ENCODE results near the gene RABGAP1L. TPM values are rescaled to one million over a fixed set of nuclear protein-coding genes. Genes with fewer than 3 reads are reported as not detected.
"Not testable (repeated sequence)": the region's sequence is repeated elsewhere in the genome, so short reads cannot be mapped to it uniquely, and the experiment has no call there.

RABGAP1L gene
- total RNA-seq, 2 experiments from 2014 or later = 98.1 to 158 TPM

DNA sequence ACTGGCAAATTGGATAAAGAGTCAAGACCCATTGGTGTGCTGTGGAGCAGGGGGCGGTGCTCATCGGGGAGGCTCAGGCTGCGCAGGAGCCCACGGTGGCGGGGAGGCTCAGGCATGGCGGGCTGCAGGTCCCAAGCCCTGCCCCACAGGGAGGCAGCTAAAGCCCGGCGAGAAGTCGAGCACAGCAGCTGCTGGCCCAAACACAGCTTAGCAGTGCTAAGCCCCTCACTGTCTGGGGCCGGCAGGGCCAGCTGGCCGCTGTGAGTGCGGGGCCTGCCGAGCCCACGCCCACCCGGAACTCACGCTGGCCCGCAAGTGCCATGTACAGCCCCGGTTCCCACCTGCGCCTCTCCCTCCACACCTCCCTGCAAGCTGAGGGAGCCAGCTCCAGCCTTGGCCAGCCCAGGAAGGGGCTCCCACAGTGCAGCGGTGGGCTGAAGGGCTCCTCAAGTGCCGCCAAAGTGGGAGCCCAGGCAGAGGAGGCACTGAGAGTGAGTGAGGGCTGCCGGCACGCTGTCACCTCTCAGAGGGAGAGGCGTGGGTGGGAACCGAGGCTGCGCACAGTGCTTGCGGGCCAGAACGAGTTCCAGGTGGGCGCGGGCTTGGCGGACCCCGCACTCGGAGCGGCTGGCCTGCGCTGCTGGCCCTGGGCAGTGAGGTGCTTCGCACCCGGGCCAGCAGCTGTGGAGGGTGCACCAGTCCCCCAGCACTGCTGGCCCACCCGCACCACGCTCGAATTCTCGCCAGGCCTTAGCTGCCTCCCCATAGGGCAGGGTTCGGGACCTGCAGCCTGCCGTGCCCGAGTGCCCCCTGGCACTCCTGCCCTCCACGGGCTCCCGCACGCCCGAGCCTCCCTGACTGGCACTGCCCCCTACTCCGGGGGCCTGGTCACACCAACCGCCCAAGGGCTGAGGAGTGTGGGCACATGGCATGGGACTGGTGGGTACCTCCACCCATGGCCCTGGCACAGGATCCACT, 551.8 kb downstream of the RABGAP1L start:
- ChIA-PET CTCF (ENCODE audit: unreplicated experiment) (no interaction called here), POLR2A (no interaction called here)
- no peak for TF ChIP-seq EZH2phosphoT487 (IDR thresholded peaks at IDR 0.05; ENCODE audit: borderline replicate concordance, low read depth, low read length)
- TF ChIP-seq, protein P1, sequence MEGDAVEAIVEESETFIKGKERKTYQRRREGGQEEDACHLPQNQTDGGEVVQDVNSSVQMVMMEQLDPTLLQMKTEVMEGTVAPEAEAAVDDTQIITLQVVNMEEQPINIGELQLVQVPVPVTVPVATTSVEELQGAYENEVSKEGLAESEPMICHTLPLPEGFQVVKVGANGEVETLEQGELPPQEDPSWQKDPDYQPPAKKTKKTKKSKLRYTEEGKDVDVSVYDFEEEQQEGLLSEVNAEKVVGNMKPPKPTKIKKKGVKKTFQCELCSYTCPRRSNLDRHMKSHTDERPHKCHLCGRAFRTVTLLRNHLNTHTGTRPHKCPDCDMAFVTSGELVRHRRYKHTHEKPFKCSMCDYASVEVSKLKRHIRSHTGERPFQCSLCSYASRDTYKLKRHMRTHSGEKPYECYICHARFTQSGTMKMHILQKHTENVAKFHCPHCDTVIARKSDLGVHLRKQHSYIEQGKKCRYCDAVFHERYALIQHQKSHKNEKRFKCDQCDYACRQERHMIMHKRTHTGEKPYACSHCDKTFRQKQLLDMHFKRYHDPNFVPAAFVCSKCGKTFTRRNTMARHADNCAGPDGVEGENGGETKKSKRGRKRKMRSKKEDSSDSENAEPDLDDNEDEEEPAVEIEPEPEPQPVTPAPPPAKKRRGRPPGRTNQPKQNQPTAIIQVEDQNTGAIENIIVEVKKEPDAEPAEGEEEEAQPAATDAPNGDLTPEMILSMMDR (conservative IDR thresholded peaks at IDR 0.05; ENCODE audit: low read length) = no peak
- no peaks in the 10 kb centered on the region for H3K4me1 ChIP-seq (ENCODE audit: insufficient read depth, low read length, poor library complexity, severe bottlenecking)
- H3K79me2 ChIP-seq (ENCODE audit: insufficient read depth, low read depth, low read length) = no peaks in the 10 kb centered on the region
- intact Hi-C loops (cut with micrococcal nuclease; ENCODE audit: unreplicated experiment) = no loop called here
- H3K36me3 ChIP-seq (ENCODE audit: insufficient read depth, low read length) = peaks cover 7% of the 10 kb centered on the region; the same call in 1 of the 2 replicates
- no peak overlapping the region for H3K4me3 ChIP-seq (ENCODE audit: low read depth, low read length, poor library complexity, severe bottlenecking)
- H3K4me2 ChIP-seq (ENCODE audit: low read length) = no peak overlapping the region
- H3K9me3 ChIP-seq (ENCODE audit: low read length) = no peaks in the 10 kb centered on the region
- DNase-seq (ENCODE audit: low spot score) = no peak
- H3K27ac ChIP-seq (ENCODE audit: low read depth, low read length, poor library complexity, severe bottlenecking) = no peak overlapping the region
- H3K9me2 ChIP-seq (ENCODE audit: insufficient read depth, low read length) = no peaks in the 10 kb centered on the region
- no peaks in the 10 kb centered on the region for H4K20me1 ChIP-seq (ENCODE audit: insufficient read depth, low read length)
- no peak overlapping the region for H2AFZ ChIP-seq (ENCODE audit: low read length)
- BruUV-seq (replicated peaks) = no TSS peak

DNA sequence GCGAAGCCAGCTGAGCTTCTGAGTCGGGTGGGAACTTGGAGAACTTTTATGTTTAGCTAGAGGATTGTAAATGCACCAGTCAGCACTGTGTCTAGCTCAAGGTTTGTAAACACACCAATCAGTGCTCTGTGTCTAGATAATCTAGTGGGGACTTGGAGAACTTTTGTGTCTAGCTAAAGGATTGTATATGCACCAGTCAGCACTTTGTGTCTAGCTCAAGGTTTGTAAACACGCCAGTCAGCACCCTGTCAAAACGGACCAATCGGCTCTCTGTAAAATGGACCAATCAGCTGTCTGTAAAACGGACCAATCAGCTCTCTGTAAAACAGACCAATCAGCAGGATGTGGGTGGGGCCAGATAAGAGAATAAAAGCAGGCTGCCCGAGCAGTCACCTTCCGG, 552.5 kb downstream of the RABGAP1L start:
- not testable (repeated sequence) for BruUV-seq (replicated peaks)

DNA sequence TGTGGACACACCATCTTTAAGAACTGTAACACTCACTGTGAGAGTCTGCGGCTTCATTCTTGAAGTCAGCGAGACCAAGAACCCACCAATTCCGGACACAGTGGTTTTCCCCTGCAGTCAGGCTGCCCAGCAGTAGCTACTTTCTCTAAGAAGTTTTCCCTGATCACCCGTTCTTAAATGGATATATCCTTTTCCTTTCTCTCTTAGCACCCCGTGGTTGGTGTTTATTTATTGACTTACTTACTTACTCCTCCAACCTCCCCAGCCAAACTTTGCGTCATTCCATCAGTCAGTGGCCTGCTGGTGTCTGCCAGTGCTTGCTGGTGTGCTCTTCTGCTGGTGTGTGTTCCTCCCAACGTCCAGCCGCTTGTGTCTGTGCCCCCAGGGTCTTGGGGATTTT, 553.2 kb downstream of the RABGAP1L start:
- TF ChIP-seq EZH2phosphoT487 (IDR thresholded peaks at IDR 0.05; ENCODE audit: borderline replicate concordance, low read depth, low read length) = no peak
- TF ChIP-seq, protein P1 (conservative IDR thresholded peaks at IDR 0.05; ENCODE audit: low read length) = no peak
- CTCF ChIA-PET (ENCODE audit: unreplicated experiment) = no interaction called here
- no peak overlapping the region for H3K4me3 ChIP-seq (ENCODE audit: low read depth, low read length, poor library complexity, severe bottlenecking)
- DNase-seq (ENCODE audit: low spot score) = no peak
- no peaks in the 10 kb centered on the region for H3K9me3 ChIP-seq (ENCODE audit: low read length)
- no peaks in the 10 kb centered on the region for H3K4me1 ChIP-seq (ENCODE audit: insufficient read depth, low read length, poor library complexity, severe bottlenecking)
- no peaks in the 10 kb centered on the region for H3K79me2 ChIP-seq (ENCODE audit: insufficient read depth, low read depth, low read length)
- no peak overlapping the region for H2AFZ ChIP-seq (ENCODE audit: low read length)
- no peak overlapping the region for H3K27ac ChIP-seq (ENCODE audit: low read depth, low read length, poor library complexity, severe bottlenecking)
- H3K9me2 ChIP-seq (ENCODE audit: insufficient read depth, low read length) = no peaks in the 10 kb centered on the region
- peaks cover 4% of the 10 kb centered on the region; the same call in 1 of the 2 replicates for H3K36me3 ChIP-seq (ENCODE audit: insufficient read depth, low read length)
- no TSS peak for BruUV-seq (replicated peaks)
- H4K20me1 ChIP-seq (ENCODE audit: insufficient read depth, low read length) = no peaks in the 10 kb centered on the region
- POLR2A ChIA-PET = interaction anchor here (0.6 kb wide), 2 partner anchors 129 to 433 kb away, joined by 3 to 5 read pairs; no protein-coding TSS in a partner anchor
- intact Hi-C loops (cut with micrococcal nuclease; ENCODE audit: unreplicated experiment) = no loop called here
- no peak overlapping the region for H3K4me2 ChIP-seq (ENCODE audit: low read length)

More for the DNA sequence above, 552.5 kb downstream of the RABGAP1L start:
- H3K9me2 ChIP-seq (ENCODE audit: insufficient read depth, low read length); CTCF ChIA-PET (ENCODE audit: unreplicated experiment); H3K4me1 ChIP-seq (ENCODE audit: insufficient read depth, low read length, poor library complexity, severe bottlenecking); H3K36me3 ChIP-seq (ENCODE audit: insufficient read depth, low read length); H3K4me3 ChIP-seq (ENCODE audit: low read depth, low read length, poor library complexity, severe bottlenecking); H2AFZ ChIP-seq (ENCODE audit: low read length); H3K4me2 ChIP-seq (ENCODE audit: low read length); intact Hi-C loops (cut with micrococcal nuclease; ENCODE audit: unreplicated experiment); H4K20me1 ChIP-seq (ENCODE audit: insufficient read depth, low read length); H3K79me2 ChIP-seq (ENCODE audit: insufficient read depth, low read depth, low read length); H3K9me3 ChIP-seq (ENCODE audit: low read length); H3K27ac ChIP-seq (ENCODE audit: low read depth, low read length, poor library complexity, severe bottlenecking); DNase-seq (ENCODE audit: low spot score): not testable (repeated sequence)
- POLR2A ChIA-PET = interaction anchor here (0.6 kb wide), 2 partner anchors 128 to 432 kb away, joined by 3 to 5 read pairs; no protein-coding TSS in a partner anchor

Measured in OCI-LY7 (cell line).